HG03521 (cell line): ENCODE measurements around the gene HOXB1.

Experiments
- ATAC-seq: cut with Tn5 transposase; IDR thresholded peaks from one replicate; pipeline ENCODE4 v1.9.1; 2021; ENCODE audit warnings: mild to moderate bottlenecking, moderate library complexity; ENCODE audit not compliant: unreplicated experiment

Gene HOXB1

DNA sequence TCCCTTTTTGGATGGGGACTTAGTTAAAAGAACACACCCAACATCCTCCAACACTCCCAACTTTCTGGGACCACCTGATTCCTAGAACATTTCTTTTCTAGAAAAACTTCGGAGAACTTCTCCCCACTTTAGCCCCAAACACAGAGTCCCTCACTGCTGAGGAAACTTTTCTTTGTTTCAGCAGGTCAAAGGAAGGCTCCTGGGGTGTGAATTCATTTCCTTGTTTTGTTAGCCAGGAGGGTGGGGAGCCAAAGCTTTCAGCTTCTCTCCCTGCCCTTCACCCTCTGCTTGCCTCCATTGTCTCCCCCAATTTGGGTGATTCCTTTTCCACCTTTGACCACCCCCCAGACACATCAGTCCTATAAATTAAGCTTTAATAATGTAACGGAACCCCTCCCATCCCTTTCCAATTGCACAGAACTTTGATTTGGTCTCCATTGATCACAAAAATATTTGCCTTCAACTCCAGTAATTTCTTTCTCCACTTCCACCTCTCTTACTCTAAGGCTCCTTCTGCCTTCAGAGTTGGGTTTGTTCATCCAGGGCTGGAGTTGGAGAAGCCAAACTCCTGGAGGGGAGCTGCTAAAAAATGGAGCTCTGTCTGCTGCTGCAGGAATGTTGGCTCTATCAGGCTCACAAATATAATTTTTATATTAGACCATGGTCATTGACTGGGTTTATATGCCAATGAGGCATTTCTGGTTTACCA, 37.0 kb upstream of the HOXB1 start:
- ATAC-seq = no peak

- ATAC-seq = no peak
Measured at GRCh38 chr17:48567209-48567608, 36.4 kb upstream of the HOXB1 start.

- no peak for ATAC-seq
Measured at GRCh38 chr17:48566717-48567116, 35.9 kb upstream of the HOXB1 start.

DNA sequence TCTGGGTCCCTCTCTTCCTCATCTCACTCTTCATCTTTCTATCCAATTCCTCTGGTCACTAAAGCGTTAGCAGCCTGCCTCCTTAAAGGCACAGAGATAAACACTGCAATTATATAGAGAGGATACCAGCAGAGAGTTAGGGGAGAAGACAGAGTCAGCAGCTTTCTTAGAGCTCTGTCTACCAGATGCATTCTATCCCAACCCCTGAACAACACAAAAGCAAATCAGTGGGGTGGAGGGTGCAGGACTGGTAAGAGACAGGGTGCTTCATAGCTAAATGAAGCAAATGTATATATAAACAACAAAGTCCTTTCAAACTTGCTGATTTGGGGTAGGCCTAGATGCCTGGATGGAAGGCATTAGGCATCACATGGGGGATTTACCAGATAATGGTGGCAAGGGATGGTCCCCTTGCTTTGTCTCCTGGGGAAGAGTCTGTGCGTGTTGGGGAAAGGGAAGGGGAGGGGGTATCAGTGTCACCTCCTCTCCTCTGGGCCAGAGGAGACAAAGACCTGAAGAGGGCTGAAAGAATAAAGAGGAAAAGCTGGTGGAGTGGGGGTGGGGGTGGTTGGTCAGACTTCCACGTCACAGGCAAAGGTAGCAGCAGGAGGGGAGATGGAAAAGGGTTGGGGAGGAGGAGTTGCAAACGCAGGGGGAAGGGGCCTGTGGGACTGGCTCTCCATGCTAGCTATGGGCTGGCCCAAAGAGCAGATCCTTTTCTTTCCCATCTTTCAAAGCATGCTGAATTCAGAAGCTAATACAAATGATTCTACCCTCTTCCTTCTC, 35.3 kb upstream of the HOXB1 start:
- no peak for ATAC-seq

GRCh38 chr17:48565022-48565554, 34.3 kb upstream of the HOXB1 start:
- ATAC-seq = no peak

DNA sequence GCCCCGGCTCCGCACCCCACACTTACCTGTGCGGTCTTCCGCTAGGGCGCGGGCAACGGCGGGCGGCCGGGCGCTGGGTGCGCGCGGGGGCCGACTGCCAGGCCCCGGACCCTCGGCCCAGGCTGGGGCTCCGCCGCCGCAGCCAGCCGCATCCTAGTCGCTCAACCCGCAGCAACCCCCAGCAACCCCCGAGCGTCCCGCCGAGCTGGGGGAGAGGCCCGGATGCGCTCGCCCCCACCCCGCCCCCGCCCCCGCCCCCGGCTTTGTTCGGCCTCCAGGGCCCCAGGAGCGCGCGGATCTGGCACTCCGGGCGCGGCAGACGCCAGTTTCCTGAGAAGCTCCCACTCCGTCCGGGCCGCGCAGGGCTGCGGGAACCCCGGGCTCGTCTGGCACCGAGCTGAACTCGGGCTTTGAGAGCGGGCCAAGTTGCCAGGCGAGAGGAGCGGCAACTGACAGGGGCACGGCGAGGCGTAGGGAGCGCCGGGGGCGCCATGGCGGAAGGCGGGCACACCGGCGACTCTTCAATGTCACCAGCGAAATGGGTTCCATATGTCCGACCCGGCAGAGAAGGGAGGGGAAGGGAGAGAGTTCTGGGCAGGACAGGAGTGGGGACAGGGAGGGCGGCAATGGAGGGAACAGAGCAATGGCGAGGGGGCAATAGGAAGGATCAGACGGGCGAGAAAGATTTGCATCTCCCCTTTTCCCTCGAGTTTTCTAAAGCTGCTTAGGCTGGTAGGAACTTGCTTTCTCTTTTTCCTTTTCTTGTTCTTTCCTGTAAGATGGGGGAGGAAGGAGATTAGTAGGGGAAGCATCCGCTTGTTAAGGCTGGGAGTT, 33.6 kb upstream of the HOXB1 start:
- ATAC-seq = no peak

GRCh38 chr17:48563867-48564187, 33.0 kb upstream of the HOXB1 start:
- no peak for ATAC-seq

DNA sequence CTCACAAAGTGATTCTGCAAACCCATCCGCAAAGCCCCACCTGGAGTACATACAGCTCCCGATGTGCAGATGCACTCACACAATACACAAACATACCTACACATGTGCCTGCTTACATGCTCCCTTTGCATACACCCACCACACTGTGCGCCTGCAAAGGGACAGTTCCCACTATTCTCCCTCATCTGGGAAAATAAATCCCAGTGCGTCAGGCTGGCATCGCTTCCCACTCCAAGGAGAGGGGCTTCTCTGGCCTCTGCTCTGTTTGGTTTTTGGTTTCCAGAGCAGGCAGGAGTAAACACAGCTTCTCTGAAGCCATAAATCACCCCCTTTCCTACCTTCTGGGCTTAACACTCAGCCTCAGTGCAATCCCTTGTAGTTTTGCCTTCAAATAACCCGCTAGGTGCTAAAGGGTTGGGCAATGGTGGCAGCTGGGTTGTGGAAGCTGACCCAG, 32.6 kb upstream of the HOXB1 start:
- ATAC-seq = no peak

- no peak for ATAC-seq
Measured at GRCh38 chr17:48562934-48563333, 32.1 kb upstream of the HOXB1 start.

GRCh38 chr17:48561884-48562810, 31.3 kb upstream of the HOXB1 start:
- ATAC-seq = no peak

DNA sequence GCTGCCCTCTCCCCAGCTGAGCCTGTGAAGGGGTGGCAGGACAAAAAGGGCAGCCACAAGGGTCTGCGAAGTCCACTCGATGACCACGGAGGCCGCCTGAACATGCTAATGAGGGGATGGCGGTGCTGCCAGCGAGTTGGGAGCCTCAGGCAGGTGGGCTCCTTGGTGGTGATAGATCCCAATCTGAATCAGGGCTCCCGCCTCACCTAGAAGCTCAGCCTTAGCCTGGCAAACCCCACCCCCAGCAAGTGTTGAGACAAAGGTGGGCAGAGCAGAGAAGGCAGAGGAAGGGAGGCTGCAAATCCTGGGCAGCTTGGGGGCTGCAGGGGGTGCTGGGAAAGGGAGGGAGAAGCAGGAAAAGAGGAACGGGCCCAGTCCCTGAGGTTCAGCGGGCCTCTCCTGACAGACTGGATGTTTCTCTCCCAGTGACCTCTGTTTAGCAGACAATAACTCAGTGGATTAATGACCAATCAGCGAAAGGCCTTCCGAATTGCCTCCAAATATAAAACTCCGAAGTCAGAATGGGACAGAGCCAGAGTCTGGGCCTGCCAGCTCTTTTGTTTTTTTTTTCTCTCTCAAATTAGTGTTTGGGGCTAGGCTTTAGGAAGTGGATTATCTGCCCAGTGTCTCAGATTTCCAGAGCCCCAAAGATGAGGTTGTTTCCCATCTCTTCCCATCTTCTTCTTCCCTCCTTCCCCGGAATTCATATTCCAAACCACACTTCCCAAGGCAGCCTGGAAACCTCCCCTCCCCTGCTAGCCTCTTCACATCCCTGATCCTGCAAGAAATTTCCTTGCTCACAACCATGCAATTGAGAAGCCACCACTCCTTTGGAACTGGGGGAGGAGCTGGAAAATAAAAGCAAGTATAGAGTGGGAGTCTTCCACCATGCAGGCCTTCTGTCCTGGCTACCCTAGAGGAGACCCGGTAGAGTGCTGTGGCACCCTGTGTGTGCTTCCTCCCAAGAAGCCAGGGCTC, 29.3 kb upstream of the HOXB1 start:
- ATAC-seq = no peak

DNA sequence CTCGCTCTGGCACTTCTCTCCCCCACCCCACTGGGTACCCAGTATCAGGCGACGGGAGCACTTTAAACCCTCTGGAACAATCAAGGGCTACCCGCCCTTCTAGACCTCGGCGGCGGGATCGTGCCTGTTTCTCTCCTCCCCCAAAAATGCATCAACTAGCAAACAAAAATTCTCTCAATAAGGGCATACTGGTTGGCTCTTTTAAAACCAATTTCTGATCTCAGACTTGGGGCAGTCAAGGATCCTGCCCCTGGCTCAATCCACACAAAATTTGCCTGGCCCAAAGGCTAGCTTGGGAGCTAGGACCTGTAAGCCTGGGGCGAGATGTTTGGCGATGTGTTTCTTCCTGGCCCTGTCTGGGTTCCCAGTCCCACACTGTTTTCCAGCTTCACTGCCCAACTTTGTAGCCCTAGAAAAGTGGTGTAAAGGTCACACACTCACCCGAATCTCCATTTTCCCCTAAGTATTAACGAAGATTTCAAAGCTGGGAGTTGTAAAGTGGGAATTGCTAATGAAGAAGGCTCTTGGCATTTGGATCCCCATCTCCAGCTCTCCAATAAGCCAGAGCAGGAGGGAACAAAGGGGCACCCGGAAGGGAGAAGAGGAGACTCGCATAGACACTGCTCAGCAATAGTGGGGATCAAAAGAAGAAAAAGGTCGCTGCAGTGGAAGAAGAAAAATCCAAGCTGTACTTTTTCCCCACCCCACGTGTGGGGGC, 28.5 kb upstream of the HOXB1 start:
- ATAC-seq = no peak

GRCh38 chr17:48558831-48559121, 28.0 kb upstream of the HOXB1 start:
- ATAC-seq = no peak

DNA sequence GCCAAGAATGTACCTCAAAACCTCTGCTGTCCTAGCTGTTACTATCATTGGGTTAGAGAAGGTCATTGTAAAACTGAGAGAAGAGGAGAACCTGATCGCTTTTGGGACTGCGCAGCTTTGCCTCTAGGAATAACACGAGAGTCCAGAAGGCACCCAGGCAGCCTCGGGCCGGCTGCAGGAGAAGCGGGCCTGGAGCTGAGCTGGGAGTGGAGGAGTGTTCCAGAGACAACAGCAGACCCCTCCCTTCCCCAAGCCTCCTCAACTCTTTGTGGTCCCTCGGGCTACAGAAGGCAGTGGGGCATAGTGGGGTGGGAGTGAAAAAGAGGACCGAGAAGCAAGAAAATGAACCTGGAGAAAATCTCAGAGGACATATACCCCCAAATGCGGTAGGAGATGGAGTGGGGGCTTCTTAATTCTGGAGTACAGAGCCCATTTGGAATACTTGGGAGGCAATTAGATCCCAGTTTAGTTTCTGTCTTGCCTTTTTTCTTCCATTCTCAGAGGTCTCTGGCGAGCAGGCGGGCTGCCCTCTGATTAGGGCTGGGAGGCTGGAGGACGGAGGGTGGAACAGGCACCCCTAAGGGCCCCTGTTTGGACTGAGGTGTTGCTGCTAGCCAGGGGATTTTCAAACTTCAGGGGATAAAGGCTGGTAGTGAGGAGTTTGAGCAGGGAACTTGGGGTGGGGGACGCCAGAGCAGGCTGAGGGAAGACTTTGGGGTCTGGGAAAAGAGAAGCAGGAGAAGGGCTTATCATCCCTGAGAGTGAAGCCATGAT, 27.4 kb upstream of the HOXB1 start:
- ATAC-seq = no peak

- ATAC-seq = no peak
Measured at GRCh38 chr17:48556576-48557401, 26.0 kb upstream of the HOXB1 start.

- ATAC-seq = no peak
Measured at GRCh38 chr17:48556229-48556575, 25.4 kb upstream of the HOXB1 start.
